Bronchial epithelial cell (primary cell): ENCODE results near the gene P2RY10. TPM values are rescaled to one million over a fixed set of nuclear protein-coding genes. Genes with fewer than 3 reads are reported as not detected.

Experiments
- DNase-seq: peaks from one replicate; pipeline ENCODE4 v3.0.0-alpha.2; 2010; ENCODE audit warnings: low read depth
- FAIRE-seq: peaks from 2 replicates; lab custom pipeline; 2011; peaks lifted over from hg19 to GRCh38; lab: Jason Lieb, UNC
- H3K27me3 ChIP-seq: 2 replicates; pipeline ENCODE4 v1.5.1; 2011; ENCODE audit warnings: low read length; ENCODE audit not compliant: control insufficient read depth, insufficient read depth
- H3K36me3 ChIP-seq: 2 replicates; pipeline ENCODE4 v1.5.1; 2011; ENCODE audit warnings: low read length; ENCODE audit not compliant: control insufficient read depth, insufficient read depth
- H3K4me3 ChIP-seq: 2 replicates; pipeline ENCODE4 v1.5.1; 2011; ENCODE audit warnings: mild to moderate bottlenecking, low read depth, low read length, control low read depth
- total RNA-seq: library from RNA; depleted of rRNA; stranded (reverse); fragments of >200 nt; gene quantifications from 2 replicates; pipeline ENCODE4 v1.2.1, GENCODE V29; 2014
- TF ChIP-seq, protein P1 (sequence below): IDR thresholded peaks from 2 replicates; pipeline ENCODE4 v1.5.1; 2011; ENCODE audit warnings: mild to moderate bottlenecking, moderate library complexity, low read length, control low read depth, inconsistent platforms; ENCODE audit not compliant: insufficient read depth, severe bottlenecking

The P2RY10 gene
- total RNA-seq = not detected in 2 replicates

GRCh38 chrX:78945186-78945912 lies at the start of gene P2RY10:
Gene P2RY10, plus strand, starts transcription at chrX:78945391. Its CDS starts 15,130 bp downstream, at chrX:78960521.
- Histone ChIP-seq H3K27me3 (no peaks in the 10 kb centered on the region), H3K4me3 (no peak within 1 kb of the TSS), H3K36me3 (no peaks in the 10 kb centered on the region)
- FAIRE-seq = no peak
- no peak for DNase-seq
- TF ChIP-seq, protein P1, sequence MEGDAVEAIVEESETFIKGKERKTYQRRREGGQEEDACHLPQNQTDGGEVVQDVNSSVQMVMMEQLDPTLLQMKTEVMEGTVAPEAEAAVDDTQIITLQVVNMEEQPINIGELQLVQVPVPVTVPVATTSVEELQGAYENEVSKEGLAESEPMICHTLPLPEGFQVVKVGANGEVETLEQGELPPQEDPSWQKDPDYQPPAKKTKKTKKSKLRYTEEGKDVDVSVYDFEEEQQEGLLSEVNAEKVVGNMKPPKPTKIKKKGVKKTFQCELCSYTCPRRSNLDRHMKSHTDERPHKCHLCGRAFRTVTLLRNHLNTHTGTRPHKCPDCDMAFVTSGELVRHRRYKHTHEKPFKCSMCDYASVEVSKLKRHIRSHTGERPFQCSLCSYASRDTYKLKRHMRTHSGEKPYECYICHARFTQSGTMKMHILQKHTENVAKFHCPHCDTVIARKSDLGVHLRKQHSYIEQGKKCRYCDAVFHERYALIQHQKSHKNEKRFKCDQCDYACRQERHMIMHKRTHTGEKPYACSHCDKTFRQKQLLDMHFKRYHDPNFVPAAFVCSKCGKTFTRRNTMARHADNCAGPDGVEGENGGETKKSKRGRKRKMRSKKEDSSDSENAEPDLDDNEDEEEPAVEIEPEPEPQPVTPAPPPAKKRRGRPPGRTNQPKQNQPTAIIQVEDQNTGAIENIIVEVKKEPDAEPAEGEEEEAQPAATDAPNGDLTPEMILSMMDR = no peak

GRCh38 chrX:78922754-78923153 lies 22.4 kb upstream of the P2RY10 start:
- DNase-seq (no peak), FAIRE-seq (no peak)
- Histone ChIP-seq H3K4me3 (no peak overlapping the region), H3K36me3 (no peaks in the 10 kb centered on the region), H3K27me3 (no peaks in the 10 kb centered on the region)
- TF ChIP-seq, protein P1 = no peak

GRCh38 chrX:78923198-78924015 lies 21.8 kb upstream of the P2RY10 start:
- TF ChIP-seq, protein P1 = no peak
- no peak for DNase-seq
- Histone ChIP-seq H3K4me3 (no peak overlapping the region), H3K27me3 (no peaks in the 10 kb centered on the region), H3K36me3 (no peaks in the 10 kb centered on the region)
- no peak for FAIRE-seq

GRCh38 chrX:78931814-78932213 lies 13.4 kb upstream of the P2RY10 start:
- TF ChIP-seq, protein P1 = no peak
- Histone ChIP-seq H3K36me3 (no peaks in the 10 kb centered on the region), H3K4me3 (no peak overlapping the region), H3K27me3 (no peaks in the 10 kb centered on the region)
- no peak for FAIRE-seq
- no peak for DNase-seq

DNA sequence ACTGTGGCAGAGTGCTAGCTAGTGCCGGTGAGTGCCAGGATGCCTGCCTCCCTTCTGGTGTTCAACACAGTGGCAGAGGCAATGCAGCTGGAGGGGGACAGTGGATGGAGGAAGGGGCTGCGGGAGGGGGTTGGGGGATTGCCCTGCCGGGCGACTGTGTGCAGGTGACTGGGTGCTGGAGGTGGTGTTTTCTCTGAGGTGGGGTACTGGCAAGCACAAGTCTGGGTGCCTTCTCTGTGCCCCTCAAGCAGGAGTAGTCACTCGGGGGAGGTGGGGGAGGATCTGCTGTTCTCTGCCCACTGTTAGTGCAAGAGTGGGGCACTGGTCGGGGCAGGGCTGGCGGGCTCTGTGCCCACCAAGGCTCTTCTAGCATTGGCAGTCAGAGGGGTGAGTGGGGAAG lies 10.3 kb upstream of the P2RY10 start:
- no peak for DNase-seq
- Histone ChIP-seq H3K27me3 (no peaks in the 10 kb centered on the region), H3K36me3 (no peaks in the 10 kb centered on the region), H3K4me3 (no peak overlapping the region)
- TF ChIP-seq, protein P1 = no peak
- no peak for FAIRE-seq
